ENCODE results near the gene ACTN2.

The ACTN2 gene

DNA sequence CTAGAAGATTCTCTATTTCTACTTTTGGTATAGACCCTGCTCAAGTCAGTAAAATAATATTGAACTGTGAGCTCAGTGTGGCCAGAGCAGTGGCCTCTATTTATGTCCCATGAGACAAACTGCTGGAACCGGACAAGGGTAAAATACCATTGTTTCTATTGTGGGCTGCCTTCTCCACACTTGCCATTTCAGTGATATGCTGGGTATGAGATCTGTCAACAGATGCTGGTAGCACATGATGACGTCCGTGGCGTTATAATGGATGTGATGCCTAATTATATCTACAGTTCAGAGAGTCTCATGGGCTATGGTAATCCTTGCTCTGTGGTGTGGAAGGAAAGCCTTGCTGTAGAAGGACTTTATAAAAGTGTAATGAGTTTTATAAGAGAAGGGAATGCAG lies 2.4 kb downstream of the ACTN2 start:
- Histone ChIP-seq H3K27ac (ENCODE audit: low read depth, low read length) (no peak overlapping the region), H4K20me1 (ENCODE audit: low read depth, low read length) (no peaks in the 10 kb centered on the region), H3K27me3 (ENCODE audit: low read length) (no peaks in the 10 kb centered on the region), H3K36me3 (ENCODE audit: low read length) (no peaks in the 10 kb centered on the region), H3F3A (ENCODE audit: insufficient read depth) (no peaks in the 10 kb centered on the region), H3K79me2 (ENCODE audit: insufficient read depth, low read length) (no peaks in the 10 kb centered on the region), H3K4me3 (ENCODE audit: insufficient read depth, low read length, poor library complexity, severe bottlenecking) (no peak overlapping the region), H3K9me2 (replicated peaks; ENCODE audit: insufficient read depth, low read length) (no peaks in the 10 kb centered on the region), H3K9ac (ENCODE audit: low read length) (no peak overlapping the region), H3K4me2 (ENCODE audit: low read depth, low read length, poor library complexity, severe bottlenecking) (no peak overlapping the region), H2AFZ (ENCODE audit: low read depth, low read length, severe bottlenecking) (no peak overlapping the region), H3K9me3 (ENCODE audit: insufficient read depth, low read length) (no peaks in the 10 kb centered on the region)
- no peak for TF ChIP-seq EZH2phosphoT487 (conservative IDR thresholded peaks at IDR 0.05; ENCODE audit: low read length)
- TF ChIP-seq, protein P1, sequence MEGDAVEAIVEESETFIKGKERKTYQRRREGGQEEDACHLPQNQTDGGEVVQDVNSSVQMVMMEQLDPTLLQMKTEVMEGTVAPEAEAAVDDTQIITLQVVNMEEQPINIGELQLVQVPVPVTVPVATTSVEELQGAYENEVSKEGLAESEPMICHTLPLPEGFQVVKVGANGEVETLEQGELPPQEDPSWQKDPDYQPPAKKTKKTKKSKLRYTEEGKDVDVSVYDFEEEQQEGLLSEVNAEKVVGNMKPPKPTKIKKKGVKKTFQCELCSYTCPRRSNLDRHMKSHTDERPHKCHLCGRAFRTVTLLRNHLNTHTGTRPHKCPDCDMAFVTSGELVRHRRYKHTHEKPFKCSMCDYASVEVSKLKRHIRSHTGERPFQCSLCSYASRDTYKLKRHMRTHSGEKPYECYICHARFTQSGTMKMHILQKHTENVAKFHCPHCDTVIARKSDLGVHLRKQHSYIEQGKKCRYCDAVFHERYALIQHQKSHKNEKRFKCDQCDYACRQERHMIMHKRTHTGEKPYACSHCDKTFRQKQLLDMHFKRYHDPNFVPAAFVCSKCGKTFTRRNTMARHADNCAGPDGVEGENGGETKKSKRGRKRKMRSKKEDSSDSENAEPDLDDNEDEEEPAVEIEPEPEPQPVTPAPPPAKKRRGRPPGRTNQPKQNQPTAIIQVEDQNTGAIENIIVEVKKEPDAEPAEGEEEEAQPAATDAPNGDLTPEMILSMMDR (IDR thresholded peaks at IDR 0.05; ENCODE audit: insufficient read depth, low read length, poor library complexity, severe bottlenecking) = no peak

- Histone ChIP-seq H3K36me3 (ENCODE audit: low read length) (no peaks in the 10 kb centered on the region), H3K9me2 (replicated peaks; ENCODE audit: insufficient read depth, low read length) (no peaks in the 10 kb centered on the region), H3K4me2 (ENCODE audit: low read depth, low read length, poor library complexity, severe bottlenecking) (no peak overlapping the region), H3K4me3 (ENCODE audit: insufficient read depth, low read length, poor library complexity, severe bottlenecking) (no peak overlapping the region), H3K79me2 (ENCODE audit: insufficient read depth, low read length) (no peaks in the 10 kb centered on the region), H3F3A (ENCODE audit: insufficient read depth) (no peaks in the 10 kb centered on the region), H3K9me3 (ENCODE audit: insufficient read depth, low read length) (no peaks in the 10 kb centered on the region), H2AFZ (ENCODE audit: low read depth, low read length, severe bottlenecking) (no peak overlapping the region), H3K27me3 (ENCODE audit: low read length) (no peaks in the 10 kb centered on the region), H3K27ac (ENCODE audit: low read depth, low read length) (no peak overlapping the region), H3K9ac (ENCODE audit: low read length) (no peak overlapping the region), H4K20me1 (ENCODE audit: low read depth, low read length) (no peaks in the 10 kb centered on the region)
- TF ChIP-seq, protein P1 (IDR thresholded peaks at IDR 0.05; ENCODE audit: insufficient read depth, low read length, poor library complexity, severe bottlenecking) = no peak
- TF ChIP-seq EZH2phosphoT487 (conservative IDR thresholded peaks at IDR 0.05; ENCODE audit: low read length) = no peak
Observed at GRCh38 chr1:236689713-236690569, 3.6 kb downstream of the ACTN2 start.

GRCh38 chr1:236691348-236691747 lies 5.0 kb downstream of the ACTN2 start:
- Histone ChIP-seq H3K9me3 (ENCODE audit: insufficient read depth, low read length) (no peaks in the 10 kb centered on the region), H3K27ac (ENCODE audit: low read depth, low read length) (no peak overlapping the region), H3K4me3 (ENCODE audit: insufficient read depth, low read length, poor library complexity, severe bottlenecking) (no peak overlapping the region), H3K79me2 (ENCODE audit: insufficient read depth, low read length) (no peaks in the 10 kb centered on the region), H3K9me2 (replicated peaks; ENCODE audit: insufficient read depth, low read length) (no peaks in the 10 kb centered on the region), H3K27me3 (ENCODE audit: low read length) (no peaks in the 10 kb centered on the region), H2AFZ (ENCODE audit: low read depth, low read length, severe bottlenecking) (no peak overlapping the region), H3K9ac (ENCODE audit: low read length) (no peak overlapping the region), H3F3A (ENCODE audit: insufficient read depth) (no peaks in the 10 kb centered on the region), H3K36me3 (ENCODE audit: low read length) (no peaks in the 10 kb centered on the region), H4K20me1 (ENCODE audit: low read depth, low read length) (no peaks in the 10 kb centered on the region), H3K4me2 (ENCODE audit: low read depth, low read length, poor library complexity, severe bottlenecking) (no peak overlapping the region)
- TF ChIP-seq, protein P1 (IDR thresholded peaks at IDR 0.05; ENCODE audit: insufficient read depth, low read length, poor library complexity, severe bottlenecking) = no peak
- no peak for TF ChIP-seq EZH2phosphoT487 (conservative IDR thresholded peaks at IDR 0.05; ENCODE audit: low read length)
